Mucosa of stomach (tissue), 1 donor: ENCODE results near the gene EPC1.

Experiments used
- H3K27me3 ChIP-seq: one replicate; pipeline ENCODE4 v1.7.0; 2013; ENCODE audit warnings: mild to moderate bottlenecking, low read length; ENCODE audit not compliant: control insufficient read depth, insufficient read depth
- H3K36me3 ChIP-seq: one replicate; pipeline ENCODE4 v1.7.0; 2013; ENCODE audit warnings: low read length; ENCODE audit not compliant: control insufficient read depth, insufficient read depth
- H3K4me1 ChIP-seq: one replicate; pipeline ENCODE4 v1.7.0; 2013; ENCODE audit warnings: mild to moderate bottlenecking, low read length; ENCODE audit not compliant: control insufficient read depth, insufficient read depth
- H3K4me3 ChIP-seq: one replicate; pipeline ENCODE4 v1.7.0; 2013; ENCODE audit warnings: low read length
- H3K9ac ChIP-seq: one replicate; pipeline ENCODE4 v1.7.0; 2013; ENCODE audit warnings: mild to moderate bottlenecking, low read length, moderate library complexity
- H3K9me3 ChIP-seq: one replicate; pipeline ENCODE4 v1.7.0; 2013; ENCODE audit warnings: mild to moderate bottlenecking, low read length, moderate library complexity; ENCODE audit not compliant: control insufficient read depth
- donor health status: Pancreatic carcinoma.

The EPC1 gene

GRCh38 chr10:32378363-32379317, 31.7 kb upstream of the EPC1 start:
- Histone ChIP-seq H3K4me1 (peaks cover 14% of the 10 kb centered on the region), H3K36me3 (no peaks in the 10 kb centered on the region), H3K4me3 (peak overlapping the region; percentile 71), H3K9ac (peak overlapping the region; percentile 81), H3K9me3 (no peaks in the 10 kb centered on the region), H3K27me3 (no peaks in the 10 kb centered on the region)

DNA sequence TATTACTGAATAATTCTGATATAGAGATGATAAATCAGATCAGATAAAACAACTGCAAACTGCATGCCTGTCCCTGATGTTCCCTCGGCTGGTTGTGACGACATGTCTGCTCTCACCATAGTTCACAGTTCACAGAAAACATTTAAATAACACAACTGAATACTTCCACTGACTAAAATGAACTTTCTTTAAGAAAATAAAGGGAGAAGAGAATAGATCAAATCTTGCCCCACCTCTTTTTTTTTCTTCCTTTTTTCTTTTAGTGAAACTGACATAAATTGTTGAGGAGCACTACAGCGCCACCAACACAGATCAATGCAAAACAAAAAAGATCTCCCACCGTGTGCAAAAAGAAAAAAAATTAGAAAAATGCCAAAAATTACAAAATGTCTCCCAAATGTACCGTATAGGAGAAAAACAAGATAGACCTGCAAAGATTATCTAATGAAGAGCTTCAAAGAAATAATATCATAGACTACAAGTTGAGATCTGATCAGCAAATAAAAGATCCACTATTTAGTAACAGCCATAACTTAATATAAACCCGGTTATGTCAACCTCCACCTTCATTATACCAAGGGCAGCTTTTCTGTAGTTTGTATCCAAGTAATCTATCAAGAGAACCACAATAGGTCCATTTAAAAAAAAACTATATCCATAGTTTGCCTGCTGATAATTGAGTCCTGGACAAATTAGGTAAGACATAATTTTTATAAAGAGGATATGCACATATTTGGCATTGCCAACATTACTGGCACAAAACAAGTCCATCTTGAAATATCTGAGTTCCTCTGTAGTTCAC, 30.7 kb upstream of the EPC1 start:
- peak overlapping the region; percentile 10 for H3K4me3 ChIP-seq
- no peaks in the 10 kb centered on the region for H3K36me3 ChIP-seq

GRCh38 chr10:32376771-32377170, 29.8 kb upstream of the EPC1 start:
- Histone ChIP-seq H3K27me3 (no peaks in the 10 kb centered on the region), H3K4me3 (no peak overlapping the region), H3K36me3 (no peaks in the 10 kb centered on the region), H3K9ac (no peak overlapping the region), H3K4me1 (peaks cover 19% of the 10 kb centered on the region), H3K9me3 (no peaks in the 10 kb centered on the region)

More for the DNA sequence above, 30.7 kb upstream of the EPC1 start:
- peak overlapping the region; percentile 81 for H3K9ac ChIP-seq
- H3K27me3 ChIP-seq = no peaks in the 10 kb centered on the region
- H3K4me1 ChIP-seq = peaks cover 19% of the 10 kb centered on the region
- H3K9me3 ChIP-seq = no peaks in the 10 kb centered on the region

DNA sequence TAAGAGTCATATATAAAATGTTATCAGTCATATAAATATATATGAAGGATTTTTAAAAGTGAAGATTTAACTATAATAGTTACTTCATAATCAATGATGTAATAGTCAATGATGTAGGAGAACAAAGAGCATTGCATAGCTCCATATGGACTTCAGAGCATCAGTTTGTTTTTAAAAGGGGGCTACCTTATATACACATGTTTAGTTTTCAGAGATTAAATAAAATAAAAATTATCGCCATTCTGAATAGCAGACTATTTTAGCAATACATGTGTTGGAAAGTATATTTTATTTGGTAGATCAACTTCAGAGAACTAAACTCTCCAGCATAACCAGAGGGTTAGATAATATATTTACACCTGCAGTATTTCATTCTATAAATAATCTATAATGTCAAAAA, 29.1 kb upstream of the EPC1 start:
- no peaks in the 10 kb centered on the region for H3K27me3 ChIP-seq
- no peak overlapping the region for H3K9ac ChIP-seq
- no peaks in the 10 kb centered on the region for H3K36me3 ChIP-seq
- H3K4me3 ChIP-seq = no peak overlapping the region
- peaks cover 19% of the 10 kb centered on the region for H3K4me1 ChIP-seq
- H3K9me3 ChIP-seq = no peaks in the 10 kb centered on the region

- Histone ChIP-seq H3K4me1 (peaks cover 19% of the 10 kb centered on the region), H3K9ac (no peak overlapping the region), H3K9me3 (no peaks in the 10 kb centered on the region), H3K4me3 (no peak overlapping the region), H3K27me3 (no peaks in the 10 kb centered on the region), H3K36me3 (no peaks in the 10 kb centered on the region)
Observed at GRCh38 chr10:32375631-32376030, 28.7 kb upstream of the EPC1 start.

DNA sequence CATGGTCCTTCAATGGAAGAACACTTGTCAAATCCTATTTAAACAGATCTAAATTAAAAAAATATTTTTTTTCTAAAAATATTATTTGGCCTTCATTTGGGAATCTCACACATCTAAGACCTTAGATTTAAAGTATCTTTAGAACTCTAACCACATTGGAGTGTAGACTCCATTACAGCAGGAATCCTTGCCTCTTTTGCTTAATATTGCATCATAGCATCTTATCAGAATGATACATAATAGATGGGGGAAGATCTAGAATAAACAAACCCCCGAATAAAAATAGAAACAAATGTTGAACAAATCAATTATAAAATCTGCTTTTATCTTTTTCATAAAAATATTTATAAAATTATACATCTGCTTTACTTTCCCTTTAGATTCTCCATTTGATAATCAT, 27.6 kb upstream of the EPC1 start:
- Histone ChIP-seq H3K9ac (no peak overlapping the region), H3K9me3 (no peaks in the 10 kb centered on the region), H3K4me3 (no peak overlapping the region), H3K4me1 (peaks cover 12% of the 10 kb centered on the region), H3K36me3 (no peaks in the 10 kb centered on the region), H3K27me3 (no peaks in the 10 kb centered on the region)

- Histone ChIP-seq H3K36me3 (no peaks in the 10 kb centered on the region), H3K9ac (no peak overlapping the region), H3K4me1 (peaks cover 5% of the 10 kb centered on the region), H3K9me3 (no peaks in the 10 kb centered on the region), H3K27me3 (no peaks in the 10 kb centered on the region), H3K4me3 (no peak overlapping the region)
Observed at GRCh38 chr10:32373496-32373895, 26.5 kb upstream of the EPC1 start.

- Histone ChIP-seq H3K9ac (no peak overlapping the region), H3K4me3 (no peak overlapping the region), H3K4me1 (peaks cover 5% of the 10 kb centered on the region), H3K9me3 (no peaks in the 10 kb centered on the region), H3K36me3 (no peaks in the 10 kb centered on the region), H3K27me3 (no peaks in the 10 kb centered on the region)
Observed at GRCh38 chr10:32373031-32373430, 26.1 kb upstream of the EPC1 start.

DNA sequence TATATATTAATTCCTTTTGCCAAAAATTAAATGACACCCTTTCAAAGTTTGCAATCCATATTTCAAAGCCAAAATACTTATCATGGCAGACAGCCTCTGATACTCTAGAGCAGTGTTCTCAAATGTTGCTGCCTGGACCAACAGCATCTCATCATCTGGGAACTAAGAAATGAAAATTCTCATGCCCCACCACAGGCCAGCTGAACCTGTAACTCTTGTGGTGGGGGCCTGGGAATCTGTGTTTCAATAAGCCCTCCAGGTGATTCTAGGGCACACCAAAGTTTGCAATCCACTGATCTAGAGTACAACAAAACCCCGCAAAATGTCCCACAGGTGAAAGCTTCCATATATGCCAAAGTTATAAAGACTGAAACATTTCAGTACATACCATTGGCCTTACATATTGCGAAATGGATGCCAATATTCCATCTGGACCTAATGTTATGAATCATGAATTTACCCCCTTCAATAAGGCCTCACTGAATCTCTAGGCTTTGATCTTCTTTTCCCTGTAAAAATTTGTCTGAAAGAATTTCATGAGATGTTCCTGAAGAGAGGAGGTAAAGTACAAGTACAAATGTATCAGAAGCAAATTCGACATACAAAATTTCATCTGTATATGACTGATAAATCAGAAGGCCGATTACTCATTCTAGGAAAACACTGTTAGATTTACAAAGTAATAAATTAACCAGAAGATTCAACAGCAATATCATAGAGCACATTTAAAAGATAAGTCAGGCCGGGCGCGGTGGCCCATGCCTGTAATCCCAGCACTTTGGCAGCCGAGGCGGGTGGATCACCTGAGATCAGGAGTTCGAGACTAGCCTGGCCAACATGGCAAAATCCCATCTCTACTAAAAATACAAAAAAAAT, 25.3 kb upstream of the EPC1 start:
- H3K36me3 ChIP-seq = no peaks in the 10 kb centered on the region
- no peak overlapping the region for H3K4me3 ChIP-seq
- H3K9me3 ChIP-seq = no peaks in the 10 kb centered on the region
- no peak overlapping the region for H3K9ac ChIP-seq
- no peaks in the 10 kb centered on the region for H3K27me3 ChIP-seq
- peaks cover 5% of the 10 kb centered on the region for H3K4me1 ChIP-seq

DNA sequence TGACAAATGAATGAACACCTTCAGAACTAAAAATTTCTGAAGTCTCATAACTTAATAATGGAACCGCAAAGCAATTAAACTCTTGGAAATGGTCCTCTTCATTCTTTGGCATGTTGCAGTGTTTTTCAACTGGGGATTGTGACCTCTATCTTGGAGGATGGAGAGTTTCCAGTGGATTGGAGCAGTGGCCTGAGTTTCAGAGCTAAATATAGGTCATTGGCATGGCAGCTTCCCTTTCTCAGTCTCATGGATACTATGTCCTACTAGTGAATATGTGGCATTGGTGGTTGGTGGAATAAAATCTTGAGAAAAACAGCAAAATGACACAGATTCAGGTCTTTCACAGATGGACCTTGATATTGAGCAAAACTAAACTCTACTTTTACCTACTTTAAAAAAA, 24.1 kb upstream of the EPC1 start:
- Histone ChIP-seq H3K9ac (no peak overlapping the region), H3K4me3 (no peak overlapping the region), H3K36me3 (no peaks in the 10 kb centered on the region), H3K27me3 (no peaks in the 10 kb centered on the region), H3K4me1 (peaks cover 5% of the 10 kb centered on the region), H3K9me3 (no peaks in the 10 kb centered on the region)

DNA sequence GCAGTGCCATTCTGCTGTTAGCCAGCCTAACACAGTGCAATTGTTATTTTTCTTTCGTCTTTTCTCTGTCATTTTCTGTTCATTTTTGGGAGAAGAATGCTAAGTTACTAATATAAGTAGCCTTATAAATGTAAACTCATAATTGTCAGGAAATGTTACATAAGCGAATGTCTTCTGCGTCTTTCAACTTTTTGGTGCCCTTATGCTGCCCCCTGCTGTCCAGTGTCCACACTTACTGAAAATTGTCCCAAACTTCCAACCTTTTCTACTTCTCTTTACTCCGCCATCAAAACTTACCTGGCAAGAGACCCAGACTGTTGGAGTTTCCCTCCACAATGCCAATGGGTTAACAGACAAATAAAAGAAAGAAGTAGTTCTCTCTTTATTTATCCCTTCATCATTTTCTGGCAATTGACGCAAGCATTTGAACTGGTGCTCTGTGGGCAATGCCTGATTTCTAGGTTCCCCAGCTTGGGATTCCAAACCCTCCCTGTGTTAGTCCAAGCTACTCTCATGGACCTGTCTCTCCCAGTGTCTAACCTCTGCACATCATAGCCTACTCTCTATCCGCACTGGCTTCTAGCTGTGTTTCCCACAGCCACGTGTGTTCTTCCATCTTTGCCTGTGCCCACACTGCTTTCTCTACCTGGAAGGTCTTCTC, 21.0 kb upstream of the EPC1 start:
- Histone ChIP-seq H3K9ac (no peak overlapping the region), H3K9me3 (no peaks in the 10 kb centered on the region), H3K4me1 (peaks cover under 1% of the 10 kb centered on the region), H3K27me3 (no peaks in the 10 kb centered on the region), H3K36me3 (no peaks in the 10 kb centered on the region), H3K4me3 (no peak overlapping the region)
